ENCODE measurements around the gene SYNRG.
"Not testable (repeated sequence)": the region's sequence is repeated elsewhere in the genome, so short reads cannot be mapped to it uniquely, and the experiment has no call there.

The SYNRG gene

DNA sequence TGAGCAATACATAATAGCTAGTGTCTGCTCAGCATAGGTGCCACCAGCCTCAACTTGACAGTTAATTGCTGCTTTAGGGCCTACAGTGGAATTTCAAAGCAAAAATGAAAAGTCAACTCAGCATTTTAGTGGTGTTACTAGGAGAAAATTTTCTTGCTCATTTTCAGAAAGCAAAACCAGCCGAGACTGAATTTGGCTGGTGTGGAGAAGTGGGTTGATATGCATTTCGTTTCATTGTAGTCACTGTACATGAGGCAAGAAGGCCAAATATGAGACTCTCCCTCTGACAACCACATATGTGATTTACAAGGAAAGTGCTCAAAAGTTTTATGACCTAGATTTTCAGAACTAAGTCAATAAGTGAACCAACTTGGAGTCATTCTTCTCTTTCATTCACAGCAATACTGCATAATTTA, 65.6 kb downstream of the SYNRG start:
- no peak for DNase-seq (ENCODE audit: low read depth)

GRCh38 chr17:37541880-37542660, 67.1 kb downstream of the SYNRG start:
- peak; percentile 46 for DNase-seq (ENCODE audit: low read depth)

DNA sequence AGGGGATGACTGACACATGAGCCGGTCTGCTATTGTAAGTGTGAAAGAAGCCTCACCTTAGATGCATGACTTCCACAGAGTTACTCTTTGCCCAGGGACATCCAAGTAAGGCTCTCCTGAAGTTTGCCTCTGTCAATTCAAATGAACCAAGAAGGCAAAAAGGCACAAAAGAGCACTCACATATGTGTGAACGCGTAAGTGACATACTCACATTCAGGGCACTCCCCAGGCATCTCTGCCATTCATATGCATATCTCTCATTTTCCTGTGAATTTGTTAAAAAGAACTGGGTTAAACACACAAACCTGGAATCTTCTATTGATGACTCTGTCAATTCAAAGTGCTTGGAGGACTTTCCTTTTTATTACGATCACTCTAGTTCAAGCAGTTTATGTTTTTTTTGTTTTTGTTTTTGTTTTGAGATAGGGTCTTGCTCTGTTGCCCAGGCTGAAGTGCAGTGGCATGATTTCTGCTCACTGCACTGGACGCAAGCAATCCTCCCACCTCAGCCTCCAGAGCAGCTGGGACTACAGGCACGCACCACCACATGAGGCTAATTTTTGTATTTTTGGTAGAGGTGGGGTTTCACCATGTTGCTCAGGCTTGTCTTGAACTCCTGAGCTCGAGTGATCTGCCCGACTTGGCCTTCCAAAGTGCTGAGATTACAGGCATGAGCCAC, 70.1 kb downstream of the SYNRG start:
- DNase-seq (ENCODE audit: low read depth): no peak

DNA sequence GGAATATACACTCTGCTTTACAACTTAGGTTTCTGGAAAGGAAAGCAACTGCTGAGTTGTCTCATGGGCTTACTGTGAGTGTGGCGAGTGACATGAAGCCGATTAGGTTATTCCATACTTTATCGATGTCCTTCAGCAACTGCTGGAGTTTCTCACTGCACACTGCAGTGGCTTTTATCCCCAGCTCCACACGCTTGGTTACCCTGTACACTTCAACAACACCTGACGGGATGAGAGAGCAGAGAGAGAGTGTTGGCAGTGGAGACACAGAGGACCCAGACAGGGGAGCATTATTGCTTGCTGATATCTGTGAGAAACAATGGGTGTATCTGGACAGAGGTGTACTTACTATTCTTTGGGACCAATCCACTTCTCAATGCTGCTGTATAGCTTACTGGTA, 73.3 kb downstream of the SYNRG start:
- no peak for DNase-seq (ENCODE audit: low read depth)

GRCh38 chr17:37532756-37533155, 76.5 kb downstream of the SYNRG start:
- no peak for DNase-seq (ENCODE audit: low read depth)

GRCh38 chr17:37530420-37530819, 78.8 kb downstream of the SYNRG start:
- peak; percentile 49 for DNase-seq (ENCODE audit: low read depth)

DNA sequence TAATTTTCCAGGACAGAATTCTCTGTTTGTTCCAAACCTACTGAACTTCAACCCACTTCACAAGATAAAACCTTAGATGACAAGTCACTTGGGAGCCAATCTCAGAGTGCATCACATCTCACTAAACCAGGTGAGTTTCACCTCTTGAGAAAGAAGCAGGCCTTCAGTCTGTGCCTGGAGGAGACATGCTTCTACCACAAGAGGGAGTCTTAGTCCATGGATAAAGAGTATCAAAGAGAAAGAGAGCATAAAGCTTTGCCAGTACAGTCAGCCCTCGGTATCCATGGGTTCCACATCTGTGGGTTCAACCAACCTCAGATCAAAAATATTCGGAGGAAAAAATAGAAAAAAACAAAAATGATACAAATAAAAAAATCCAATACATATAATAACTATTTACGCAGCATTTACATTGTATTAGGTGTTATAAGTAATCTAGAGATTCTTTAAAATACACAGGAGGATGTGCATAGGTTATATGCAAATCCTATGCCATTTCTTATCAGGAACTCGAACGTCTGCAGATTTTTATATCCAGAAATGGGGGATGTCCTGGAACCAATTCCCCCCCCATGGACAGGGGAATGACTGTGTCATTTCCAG, 81.9 kb downstream of the SYNRG start:
- peak; percentile 76 for DNase-seq (ENCODE audit: low read depth)

DNA sequence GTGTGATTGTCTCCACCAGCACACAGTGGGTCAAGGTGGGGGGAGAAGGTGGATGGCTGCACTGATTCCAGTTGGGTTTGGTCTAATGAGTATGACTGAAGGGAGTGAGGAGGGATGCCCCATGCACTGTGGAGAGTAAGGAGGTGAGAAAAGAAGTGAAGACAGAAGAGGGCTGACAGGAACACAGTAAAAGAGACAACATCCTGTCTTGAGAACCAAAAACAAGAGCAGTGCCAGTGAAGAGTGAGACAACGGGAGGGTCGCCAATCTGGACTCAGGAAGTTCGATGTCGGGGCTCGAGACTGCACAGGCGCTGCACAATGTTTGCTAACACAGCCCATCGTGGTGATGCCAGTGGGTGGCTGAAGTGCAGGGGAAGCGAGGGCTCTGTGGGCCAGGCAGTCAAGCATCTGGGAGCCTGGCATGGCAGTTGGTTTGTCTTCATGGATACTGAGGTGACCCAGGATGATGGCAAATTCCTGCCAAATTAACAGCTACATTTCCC, 85.5 kb downstream of the SYNRG start:
- DNase-seq (ENCODE audit: low read depth): no peak

GRCh38 chr17:37521821-37522220, 87.4 kb downstream of the SYNRG start:
- no peak for DNase-seq (ENCODE audit: low read depth)

DNA sequence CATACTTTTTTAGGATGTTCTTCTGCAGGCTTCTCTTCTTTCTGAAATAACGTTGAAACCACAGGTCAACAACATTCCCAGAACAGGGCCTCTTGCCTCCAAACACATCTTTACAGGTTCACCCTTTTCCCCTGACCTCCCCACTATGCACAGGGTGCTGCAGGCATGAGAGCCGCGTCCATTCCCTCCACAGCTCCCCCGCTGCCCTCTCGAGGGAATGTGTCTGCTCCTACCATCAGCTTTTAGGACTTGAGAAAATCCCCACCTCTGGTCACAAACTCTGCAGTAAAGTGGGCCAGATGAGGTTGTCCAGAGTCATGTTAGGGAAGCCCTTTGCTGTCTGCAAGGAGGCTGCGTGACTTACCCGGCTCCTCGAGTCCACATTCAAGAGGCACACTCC, 89.0 kb downstream of the SYNRG start:
- no peak for DNase-seq (ENCODE audit: low read depth)

- no peak for DNase-seq (ENCODE audit: low read depth)
These were observed 89.8 kb downstream of the SYNRG start for GRCh38 chr17:37519251-37519985.

DNA sequence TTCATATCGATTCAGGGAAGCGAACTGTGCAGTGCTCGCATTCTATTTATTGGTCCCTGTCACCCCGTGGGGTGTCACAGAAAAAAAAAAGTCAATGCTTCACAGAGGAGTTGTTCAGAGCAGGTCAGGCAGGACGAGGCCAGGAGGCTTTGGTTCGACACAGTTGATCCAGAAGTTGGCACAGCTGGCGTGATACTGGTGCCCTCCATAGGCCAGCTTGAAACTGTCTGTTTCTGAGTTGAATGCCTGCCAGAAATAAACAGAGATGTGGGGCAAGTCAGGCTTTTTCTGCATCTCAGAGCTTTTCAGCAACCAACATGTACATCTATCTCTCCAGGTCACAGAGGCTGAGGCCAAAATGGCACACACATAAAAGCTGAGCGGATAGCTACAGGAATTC, 90.4 kb downstream of the SYNRG start:
- no peak for DNase-seq (ENCODE audit: low read depth)

DNA sequence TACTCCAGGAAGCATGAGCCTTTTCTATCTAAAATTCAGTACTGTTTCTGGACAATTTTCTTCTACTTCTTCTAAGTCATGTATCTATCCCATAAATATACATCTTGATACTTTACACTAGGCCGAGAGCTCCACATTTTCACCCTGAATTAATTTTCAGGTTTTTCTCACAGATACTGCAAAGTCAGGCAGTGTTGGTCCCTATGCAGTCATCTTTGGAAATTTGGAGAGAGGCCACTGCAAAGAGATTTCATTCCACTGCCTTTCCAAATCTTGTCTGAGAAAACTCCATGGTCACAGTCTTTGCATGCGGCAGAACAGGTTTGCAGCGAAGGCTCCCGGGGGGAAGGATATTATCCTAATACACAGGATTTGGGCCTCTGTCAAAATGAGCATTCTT, 91.3 kb downstream of the SYNRG start:
- DNase-seq (ENCODE audit: low read depth): no peak

DNA sequence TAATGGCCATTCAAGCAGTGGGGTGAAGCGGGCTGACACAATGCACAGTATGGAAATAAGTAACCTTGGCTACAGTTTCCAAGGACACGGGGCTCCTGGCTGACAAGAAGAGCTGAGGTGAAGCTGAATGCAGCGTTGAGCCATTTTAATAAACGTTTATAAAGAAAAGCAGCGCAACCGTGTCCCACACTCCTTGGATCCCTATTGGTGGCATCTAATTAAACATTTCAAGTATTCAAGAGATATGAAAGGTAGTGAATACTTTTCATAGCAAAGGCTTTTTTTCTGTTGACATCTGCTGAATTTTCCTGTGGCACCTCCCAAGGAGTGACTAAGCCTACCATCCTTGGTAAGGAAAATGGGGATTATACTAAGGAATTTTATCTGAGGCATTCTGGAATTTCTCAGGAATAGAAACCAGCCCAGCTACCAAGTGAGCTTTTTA, 93.1 kb downstream of the SYNRG start:
- DNase-seq (ENCODE audit: low read depth): peak; percentile 33

DNA sequence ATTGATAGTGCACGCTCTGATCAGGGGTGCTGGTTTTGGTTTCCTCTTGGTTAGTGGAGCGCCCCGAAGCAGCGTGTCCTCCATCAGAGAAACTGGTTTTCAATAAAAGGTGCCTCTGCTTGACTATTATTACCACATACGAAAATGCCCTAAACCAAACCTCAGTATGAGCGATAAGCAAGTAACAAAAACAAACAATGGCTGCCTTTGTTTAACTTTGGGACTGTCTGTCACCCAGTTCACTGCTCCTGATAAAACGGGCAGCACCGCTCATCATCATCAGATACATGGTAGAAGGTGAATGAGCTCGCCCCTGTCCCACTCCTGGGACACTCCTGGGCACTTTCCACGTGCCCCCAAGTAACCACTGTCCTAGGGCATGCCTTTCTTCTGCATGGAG, 95.5 kb downstream of the SYNRG start:
- no peak for DNase-seq (ENCODE audit: low read depth)

- DNase-seq (ENCODE audit: low read depth): no peak
These were observed 96.7 kb downstream of the SYNRG start for GRCh38 chr17:37512442-37513068.

- not testable (repeated sequence) for DNase-seq (ENCODE audit: low read depth)
These were observed 97.6 kb downstream of the SYNRG start for GRCh38 chr17:37511642-37512041.

GRCh38 chr17:37510056-37510455, 99.2 kb downstream of the SYNRG start:
- no peak for DNase-seq (ENCODE audit: low read depth)

DNA sequence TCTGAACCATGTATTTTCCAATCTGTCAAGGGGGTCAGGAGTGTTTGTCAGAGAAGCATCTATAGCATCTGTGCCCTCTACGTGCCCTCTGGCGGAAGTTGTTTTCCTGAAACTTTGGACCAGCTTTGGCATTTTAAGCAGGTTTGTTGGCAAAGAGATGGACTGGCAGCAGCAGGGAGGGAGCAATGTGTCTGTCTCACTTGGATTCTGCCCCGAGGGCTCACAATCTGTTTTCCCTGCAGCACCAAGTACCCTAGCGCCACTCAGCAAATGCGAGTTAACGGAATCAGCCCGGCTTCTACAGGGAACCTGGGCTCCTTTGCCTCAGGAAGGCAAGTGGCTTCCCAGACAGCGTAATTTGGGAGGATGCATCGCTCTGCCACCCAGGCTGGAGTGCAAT, 102.1 kb downstream of the SYNRG start:
- DNase-seq (ENCODE audit: low read depth): no peak

DNA sequence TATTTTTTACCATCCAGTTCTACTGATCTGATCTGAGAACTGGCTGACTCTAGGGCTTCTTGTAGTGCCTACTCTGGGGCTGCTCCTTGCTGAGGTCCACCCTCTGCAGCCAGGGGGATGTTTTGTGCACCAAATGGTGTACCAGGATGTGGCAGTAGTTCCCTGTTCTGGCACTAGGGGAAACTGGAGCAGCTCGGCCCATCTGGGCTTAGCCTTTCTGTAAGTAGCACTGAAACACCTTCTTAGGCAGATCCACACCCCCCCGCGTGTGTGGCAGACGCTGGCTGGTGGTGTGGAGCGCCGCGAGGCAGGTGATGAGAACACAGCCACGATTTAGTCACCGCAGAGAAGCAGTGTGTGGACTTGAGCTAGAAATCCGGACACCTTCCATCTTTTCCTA, 102.5 kb downstream of the SYNRG start:
- DNase-seq (ENCODE audit: low read depth): peak; percentile 71

DNA sequence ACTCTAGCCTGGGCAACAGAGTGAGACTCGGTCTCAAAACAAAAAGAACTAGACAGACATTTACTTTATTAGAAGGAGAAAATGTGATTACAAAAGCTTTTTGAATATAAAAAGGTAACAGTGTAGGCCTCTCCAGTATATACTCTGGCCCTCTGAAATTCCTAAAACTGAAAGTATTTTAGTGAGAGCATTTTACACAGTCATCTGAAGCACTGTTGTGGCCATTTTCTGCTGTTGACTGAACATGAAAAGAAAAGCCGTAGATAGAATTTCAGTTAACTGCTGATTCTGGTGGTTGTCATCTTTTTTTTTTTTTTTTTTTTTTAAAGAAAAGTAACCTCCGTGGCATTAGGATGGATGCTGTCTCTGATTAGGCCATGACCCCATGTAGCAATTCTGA, 103.9 kb downstream of the SYNRG start:
- no peak for DNase-seq (ENCODE audit: low read depth)

- DNase-seq (ENCODE audit: low read depth): no peak
These were observed 106.1 kb downstream of the SYNRG start for GRCh38 chr17:37503148-37503547.

All from ELR (cell line).